Fibroblast of the aortic adventitia (primary cell): ENCODE results near the gene FRYL. TPM values are rescaled to one million over a fixed set of nuclear protein-coding genes. Genes with fewer than 3 reads are reported as not detected.
"Not testable (repeated sequence)": the region's sequence is repeated elsewhere in the genome, so short reads cannot be mapped to it uniquely, and the experiment has no call there.

Experiments used
- DNase-seq: peaks from one replicate; pipeline ENCODE4 v3.0.0-alpha.2; 2010; ENCODE audit warnings: low read depth
- H3K4me3 ChIP-seq: 2 replicates; pipeline ENCODE4 v1.5.1; 2011; ENCODE audit warnings: low read depth, mild to moderate bottlenecking, control low read depth, low read length, moderate library complexity
- CTCF ChIP-seq: IDR thresholded peaks from 2 replicates; pipeline ENCODE4 v1.5.1; 2011; ENCODE audit warnings: mild to moderate bottlenecking, low read length, control low read depth, inconsistent platforms; ENCODE audit not compliant: insufficient read depth
- total RNA-seq: library from RNA; depleted of rRNA; stranded (reverse); fragments of >200 nt; gene quantifications from 2 replicates; pipeline ENCODE4 v1.2.3, GENCODE V29; 2012; ENCODE audit warnings: low replicate concordance

FRYL gene
- total RNA-seq, 1 donor = 60.3 TPM

- no peak for TF ChIP-seq CTCF
- H3K4me3 ChIP-seq = no peak overlapping the region
- peak; percentile 92 for DNase-seq
Measured at GRCh38 chr4:48698029-48698971, 81.8 kb downstream of the FRYL start.

GRCh38 chr4:48697516-48697915 lies 82.6 kb downstream of the FRYL start:
- DNase-seq, H3K4me3 ChIP-seq: not testable (repeated sequence)

- TF ChIP-seq CTCF = no peak
- no peak for DNase-seq
- no peak overlapping the region for H3K4me3 ChIP-seq
Measured at GRCh38 chr4:48694824-48695223, 85.3 kb downstream of the FRYL start.

GRCh38 chr4:48693856-48694574 lies 86.1 kb downstream of the FRYL start:
- TF ChIP-seq CTCF = no peak
- DNase-seq = no peak
- H3K4me3 ChIP-seq = no peak overlapping the region

- no peak for TF ChIP-seq CTCF
- DNase-seq = peak; percentile 22
Measured at GRCh38 chr4:48692897-48693296, 87.2 kb downstream of the FRYL start.

GRCh38 chr4:48692044-48692443 lies 88.0 kb downstream of the FRYL start:
- DNase-seq = no peak
- no peak for TF ChIP-seq CTCF
- H3K4me3 ChIP-seq = no peak overlapping the region

More at GRCh38 chr4:48692897-48693296, 87.2 kb downstream of the FRYL start:
- H3K4me3 ChIP-seq = no peak overlapping the region

- TF ChIP-seq CTCF = no peak
- no peak for DNase-seq
- H3K4me3 ChIP-seq = no peak overlapping the region
Measured at GRCh38 chr4:48688953-48689352, 91.1 kb downstream of the FRYL start.
